ENCODE results near the gene CFHR4. TPM values are rescaled to one million over a fixed set of nuclear protein-coding genes. Genes with fewer than 3 reads are reported as not detected.

CFHR4 gene
- under 0.01 TPM in 1 of 2 replicates, not detected in the other for total RNA-seq

DNA sequence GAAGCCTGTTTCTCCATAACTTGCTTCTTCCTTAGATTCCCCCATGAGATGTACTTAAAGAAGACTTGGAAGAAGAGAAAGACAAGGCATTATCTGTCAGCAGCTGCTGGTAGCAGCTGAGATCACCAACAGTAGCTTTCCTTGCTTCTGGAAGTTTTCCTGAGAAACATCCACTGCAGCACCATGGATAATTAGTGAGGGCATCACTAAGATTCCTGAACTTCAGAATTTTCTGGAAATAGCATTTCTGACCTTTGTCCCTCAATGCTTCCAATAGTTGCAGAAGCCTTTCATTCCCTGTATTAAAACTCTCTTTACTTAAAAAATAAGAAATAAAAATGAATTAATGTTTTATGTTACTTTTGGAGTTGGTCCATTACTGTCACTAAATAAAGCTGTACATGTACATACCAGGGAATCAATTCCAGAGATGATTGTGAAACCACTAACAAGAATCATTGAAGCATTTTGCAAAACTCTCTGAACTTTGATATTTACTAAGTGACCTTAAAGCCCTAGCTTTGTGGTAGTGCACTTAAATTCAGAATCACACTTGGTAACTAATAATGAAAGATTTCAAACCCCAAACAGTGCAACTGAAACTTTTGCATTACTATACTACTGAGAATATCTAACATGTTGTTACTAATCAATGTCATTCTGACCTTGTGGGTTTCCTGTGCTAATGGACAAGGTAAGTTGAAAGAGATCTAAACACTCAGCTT lies at the start of gene CFHR4:
TSS of gene CFHR4 (plus strand) at position 538 of the 725 bp plus-strand sequence. CDS start at position 637, 99 bp downstream.

DNA sequence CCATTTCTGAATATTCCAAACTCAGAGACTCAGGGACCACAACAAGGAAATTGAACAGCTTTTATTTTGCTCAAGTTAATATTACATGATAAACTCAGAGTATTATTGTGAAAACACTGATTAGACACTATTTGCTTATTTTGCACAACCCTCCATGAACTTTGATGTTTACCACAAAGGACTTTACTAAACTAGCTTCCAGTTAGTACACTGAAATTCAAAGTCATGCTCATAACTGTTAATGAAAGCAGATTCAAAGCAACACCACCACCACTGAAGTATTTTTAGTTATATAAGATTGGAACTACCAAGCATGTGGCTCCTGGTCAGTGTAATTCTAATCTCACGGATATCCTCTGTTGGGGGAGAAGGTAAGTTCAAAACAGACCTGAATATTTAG lies 55.7 kb downstream of the CFHR4 start, which contains the start of gene CFHR2:
TSS of gene CFHR2 (plus strand) at position 171 of the 400 bp plus-strand sequence. CDS start at position 314, 143 bp downstream.

Other genes with a start within 250 kb of the CFHR4 start
- gene CFH, start 236.0 kb upstream of the CFHR4 start, total RNA-seq = 128 and 162 TPM in 2 replicates
- gene CFHR3, start 113.2 kb upstream of the CFHR4 start, total RNA-seq = not detected in 2 replicates
- 0.50 TPM in 1 of 2 replicates, not detected in the other for gene CFHR1, start 68.3 kb upstream of the CFHR4 start, total RNA-seq
- not detected in 2 replicates for gene CFHR2, start 55.7 kb downstream of the CFHR4 start, total RNA-seq
- not detected in 2 replicates for gene CFHR5, start 89.5 kb downstream of the CFHR4 start, total RNA-seq
- not detected in 2 replicates for gene F13B, start 179.2 kb downstream of the CFHR4 start, total RNA-seq

Measured in smooth muscle cell of trachea (primary cell).